Dedifferentiated amniotic fluid mesenchymal stem cell (primary cell): ENCODE data around the gene KRTAP26-1.

ENCODE experiments used
- DNase-seq: peaks from one replicate; pipeline ENCODE4 v3.0.0-alpha.2; 2016; ENCODE audit errors: extremely low spot score

The KRTAP26-1 gene

GRCh38 chr21:30271611-30272010 lies 48.5 kb downstream of the KRTAP26-1 start:
- no peak for DNase-seq

DNA sequence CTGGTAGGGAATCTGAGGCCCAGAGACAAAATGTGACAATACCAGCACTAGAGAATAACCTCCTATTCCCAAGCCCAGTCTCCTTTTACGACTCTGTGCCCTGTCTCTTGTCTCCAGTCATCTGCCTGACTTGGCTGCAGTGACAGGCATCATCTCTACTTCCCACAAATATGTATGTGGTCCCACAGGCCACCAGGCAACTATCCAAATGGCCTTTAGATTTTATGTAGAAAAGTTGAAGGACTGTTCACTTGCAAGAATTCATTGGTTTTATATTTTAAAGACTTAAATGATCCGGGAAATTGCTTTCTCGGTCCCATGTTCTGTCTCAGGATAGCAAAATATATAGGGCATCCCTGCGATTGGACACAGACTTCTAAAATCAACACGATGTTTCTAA lies 49.0 kb downstream of the KRTAP26-1 start:
- DNase-seq: no peak

DNA sequence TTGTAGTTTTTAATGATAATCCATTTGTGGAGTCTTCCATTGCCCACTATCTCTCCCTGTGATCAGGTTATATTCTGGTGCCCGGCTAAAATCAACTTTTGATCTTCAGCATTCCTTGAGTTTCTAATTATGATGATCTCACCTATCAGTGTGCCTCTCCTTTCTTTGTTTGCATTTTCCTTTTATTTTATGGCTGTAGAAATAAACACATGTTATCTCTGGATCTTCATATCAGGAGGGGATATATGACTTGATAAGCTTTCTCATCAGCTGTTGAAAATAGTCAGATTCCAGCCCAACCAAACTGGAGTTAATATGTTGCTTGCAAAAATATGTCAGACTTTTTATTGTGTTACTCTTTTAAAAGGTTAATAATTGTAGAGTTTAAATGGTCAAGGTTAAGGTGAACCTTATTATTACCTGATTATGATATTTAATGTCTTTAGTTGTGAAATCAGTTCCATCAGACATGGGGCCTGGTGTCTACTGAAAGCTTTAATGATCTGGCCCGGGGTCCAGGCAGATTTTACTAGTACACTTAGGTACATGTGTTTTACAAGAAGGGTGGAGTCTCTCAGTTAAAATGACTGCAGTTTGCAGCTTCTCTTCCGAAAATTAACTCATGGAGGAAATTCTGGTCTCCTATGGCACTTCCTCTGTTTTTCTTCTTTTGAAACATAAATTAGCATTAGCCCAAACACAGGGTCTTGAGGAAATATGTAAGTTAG lies 50.1 kb downstream of the KRTAP26-1 start:
- no peak for DNase-seq
